GM21723 (cell line): ENCODE measurements around the gene GPRIN3.

ENCODE experiments used
- ATAC-seq: cut with Tn5 transposase; IDR thresholded peaks from one replicate; pipeline ENCODE4 v1.9.1; 2021; ENCODE audit warnings: mild to moderate bottlenecking, moderate library complexity; ENCODE audit not compliant: unreplicated experiment

Gene GPRIN3

GRCh38 chr4:89307446-89308160 is at the start of gene GPRIN3:
Gene GPRIN3 (minus strand): TSS chr4:89307800. CDS start chr4:89250110, 57,690 bp downstream.
- peak; percentile 82 for ATAC-seq

DNA sequence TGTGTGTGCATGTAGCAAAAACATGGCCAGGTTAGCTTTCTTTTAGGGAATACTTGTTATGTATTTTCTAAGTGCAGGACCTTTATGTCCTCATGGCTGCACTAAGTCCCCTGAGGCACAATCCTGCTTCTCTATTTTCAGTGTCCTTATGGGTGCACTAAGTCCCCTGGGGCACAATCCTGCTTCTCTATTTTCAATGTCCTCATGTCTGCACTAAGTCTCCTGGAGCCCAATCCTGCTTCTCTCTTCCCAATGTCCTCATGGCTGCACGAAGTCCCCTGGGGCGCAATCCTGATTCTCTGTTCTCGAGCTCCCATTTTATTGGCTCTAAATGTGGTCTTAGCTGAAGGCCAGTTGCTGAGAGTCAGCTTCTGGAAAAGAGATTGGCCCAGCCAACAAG is 49.7 kb upstream of the GPRIN3 start:
- no peak for ATAC-seq

DNA sequence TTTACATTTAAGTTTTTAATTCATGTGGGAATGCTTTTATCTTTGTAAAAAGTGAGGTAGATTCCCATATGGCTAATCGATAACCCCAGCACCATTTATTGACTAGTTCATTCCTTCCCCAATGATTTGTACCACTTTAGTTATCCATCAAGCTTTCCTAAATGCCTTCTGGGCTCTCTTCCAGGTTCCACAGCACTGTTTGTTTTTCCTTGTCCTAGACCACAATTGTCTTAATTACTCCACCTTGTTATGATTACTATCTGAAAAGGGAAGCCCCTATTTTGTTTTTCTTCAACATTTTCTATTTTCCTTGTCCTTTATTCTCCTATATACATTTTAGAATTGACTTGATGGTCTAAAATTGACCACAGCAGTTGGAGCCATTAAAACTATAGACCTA is 48.5 kb upstream of the GPRIN3 start:
- no peak for ATAC-seq

DNA sequence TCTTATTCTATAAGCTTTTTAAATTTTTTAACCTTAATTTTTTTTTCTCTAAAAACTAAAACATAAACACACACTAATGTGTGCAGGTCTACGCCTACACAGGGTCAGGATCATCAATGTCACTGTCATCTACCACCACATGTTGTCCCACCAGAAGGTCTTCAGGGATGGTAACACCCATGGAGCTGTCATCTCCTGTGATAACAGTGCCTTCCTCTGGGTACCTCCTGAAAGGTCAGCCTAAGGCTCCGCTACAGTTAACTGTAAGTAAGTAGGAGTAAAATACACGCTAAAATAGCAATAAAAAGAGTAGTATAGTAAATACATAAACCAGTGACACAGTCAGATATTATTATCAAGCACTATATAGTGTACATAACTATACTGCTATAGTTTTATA is 45.9 kb upstream of the GPRIN3 start:
- no peak for ATAC-seq

GRCh38 chr4:89352541-89352940 is 44.9 kb upstream of the GPRIN3 start:
- ATAC-seq: no peak

GRCh38 chr4:89351201-89351600 is 43.6 kb upstream of the GPRIN3 start:
- no peak for ATAC-seq

GRCh38 chr4:89347363-89348025 is 39.9 kb upstream of the GPRIN3 start:
- no peak for ATAC-seq

- ATAC-seq: no peak
These were observed 37.0 kb upstream of the GPRIN3 start for GRCh38 chr4:89344571-89344970.

GRCh38 chr4:89338206-89338605 is 30.6 kb upstream of the GPRIN3 start:
- ATAC-seq: no peak

DNA sequence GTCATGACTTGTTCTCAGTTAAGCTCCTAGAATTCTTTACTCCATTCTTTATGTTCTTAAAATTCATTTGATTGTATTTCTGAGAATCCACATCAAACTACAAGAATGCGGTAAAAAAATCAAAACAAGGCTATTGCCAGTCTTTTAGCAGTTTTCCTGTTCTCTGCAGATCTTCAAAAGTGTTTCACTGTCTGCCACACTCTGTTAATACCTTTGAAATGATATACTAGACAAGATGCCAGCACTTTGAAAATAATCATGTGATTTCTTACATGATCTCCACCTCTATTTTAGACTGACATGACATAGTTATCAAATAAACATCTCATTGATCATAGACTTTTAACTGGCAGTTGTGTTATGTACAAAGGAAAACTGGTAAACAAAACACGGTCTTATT is 30.1 kb upstream of the GPRIN3 start:
- no peak for ATAC-seq

DNA sequence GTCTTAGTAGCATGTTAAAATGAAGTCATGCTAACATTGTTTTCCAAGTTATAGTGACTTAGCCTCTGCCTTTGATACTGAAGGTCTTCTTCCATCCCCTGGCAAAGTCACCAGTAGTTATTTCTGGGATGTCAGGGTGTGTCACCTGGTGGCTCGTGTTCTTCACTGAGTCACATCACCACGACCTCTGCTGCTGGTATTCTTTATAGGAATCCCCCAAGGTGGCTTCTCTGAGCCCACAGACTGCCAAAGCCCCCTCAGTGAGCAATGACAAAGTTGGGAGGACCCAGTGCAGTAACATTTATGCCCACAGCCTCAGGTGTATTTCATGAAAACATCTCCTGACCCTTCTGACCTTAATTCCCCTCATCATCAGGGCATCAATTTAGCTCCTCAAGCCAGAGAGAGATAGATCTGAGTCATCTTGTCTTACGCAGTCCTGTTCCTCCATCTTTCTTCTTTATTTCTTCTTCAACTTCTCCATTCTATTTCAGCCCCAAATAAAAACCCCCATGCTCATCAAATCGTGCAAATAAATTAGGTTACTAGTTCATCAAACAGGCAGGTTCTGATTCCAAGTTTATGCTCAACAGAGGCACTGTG is 29.3 kb upstream of the GPRIN3 start:
- no peak for ATAC-seq

GRCh38 chr4:89334830-89335229 is 27.2 kb upstream of the GPRIN3 start:
- no peak for ATAC-seq

DNA sequence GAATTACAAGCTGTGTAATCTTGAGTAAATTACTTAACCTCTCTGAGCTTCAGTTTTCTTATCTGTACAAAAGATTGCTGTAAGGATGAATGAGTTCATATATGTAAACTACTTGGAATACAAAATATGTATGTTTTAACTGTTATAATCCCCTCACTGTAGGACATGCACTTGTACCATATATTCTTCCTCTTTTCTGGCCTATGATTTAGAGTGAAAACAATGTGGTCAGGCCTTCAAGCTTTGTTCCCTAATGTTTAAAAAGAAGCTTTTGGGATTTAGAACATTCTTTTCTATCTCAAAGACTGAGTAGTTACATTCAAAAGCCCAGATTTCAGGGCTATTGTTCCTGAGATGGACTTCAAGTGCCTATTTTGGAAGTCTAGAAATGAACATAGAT is 26.7 kb upstream of the GPRIN3 start:
- no peak for ATAC-seq

GRCh38 chr4:89331686-89332544 is 24.3 kb upstream of the GPRIN3 start:
- ATAC-seq: no peak

- ATAC-seq: no peak
These were observed 23.6 kb upstream of the GPRIN3 start for GRCh38 chr4:89331197-89331596.

- ATAC-seq: no peak
These were observed 21.7 kb upstream of the GPRIN3 start for GRCh38 chr4:89329280-89329679.

- ATAC-seq: peak; percentile 92
These were observed 17.1 kb upstream of the GPRIN3 start for GRCh38 chr4:89324671-89325070.

- no peak for ATAC-seq
These were observed 15.1 kb upstream of the GPRIN3 start for GRCh38 chr4:89322671-89323070.

- ATAC-seq: no peak
These were observed 12.2 kb upstream of the GPRIN3 start for GRCh38 chr4:89319756-89320155.

DNA sequence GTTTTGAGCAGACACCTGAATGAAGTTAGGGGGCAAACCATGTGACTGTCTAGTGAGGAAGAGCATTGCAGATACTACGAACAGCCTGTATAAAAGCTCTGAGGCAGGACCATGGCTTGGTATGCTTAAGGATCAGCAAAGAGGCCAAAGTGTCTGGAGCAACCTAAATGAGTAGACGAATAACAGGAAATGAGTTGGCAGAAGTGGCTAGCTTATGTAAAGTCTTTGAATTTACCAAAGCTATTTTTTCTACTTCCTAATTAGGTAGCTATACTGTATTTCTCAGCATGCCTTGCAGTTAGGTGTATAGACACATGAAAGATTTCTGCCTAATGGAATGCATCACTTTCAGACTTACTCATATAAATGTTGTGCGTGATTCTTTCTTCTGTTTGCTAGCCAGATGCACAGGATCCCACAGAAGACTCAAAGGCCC is 9.3 kb upstream of the GPRIN3 start:
- no peak for ATAC-seq

DNA sequence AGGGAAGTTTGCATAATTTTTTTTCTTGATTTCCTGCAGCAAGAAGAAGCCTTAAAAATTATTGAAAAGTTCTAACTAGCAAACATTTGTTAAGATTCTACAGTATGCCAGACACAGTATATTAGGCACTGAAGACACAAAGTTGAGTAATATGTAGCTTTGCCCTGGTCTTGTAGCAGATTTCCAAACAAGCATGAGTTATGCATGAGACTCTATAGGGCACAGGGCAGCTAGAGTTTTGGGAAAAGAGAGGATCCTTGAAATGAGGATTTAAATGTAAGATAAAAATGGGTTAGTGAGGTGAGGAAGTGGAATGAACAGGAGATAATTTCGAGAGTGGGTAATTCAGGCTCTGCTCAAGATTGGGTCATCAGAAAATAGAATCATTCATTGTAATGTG is 8.6 kb upstream of the GPRIN3 start:
- no peak for ATAC-seq
